Measurements from ENCODE around the gene TAAR5.
"Not testable (repeated sequence)": the region's sequence is repeated elsewhere in the genome, so short reads cannot be mapped to it uniquely, and the experiment has no call there.

The TAAR5 gene

GRCh38 chr6:132569170-132569569 is 20.4 kb downstream of the TAAR5 start:
- no peak for DNase-seq

GRCh38 chr6:132568611-132569010 is 20.9 kb downstream of the TAAR5 start:
- DNase-seq = no peak

- no peak for DNase-seq
These were observed 22.0 kb downstream of the TAAR5 start for GRCh38 chr6:132567566-132567965.

- no peak for DNase-seq
These were observed 23.1 kb downstream of the TAAR5 start for GRCh38 chr6:132566404-132566803.

GRCh38 chr6:132560087-132560486 is 29.5 kb downstream of the TAAR5 start:
- DNase-seq = not testable (repeated sequence)

GRCh38 chr6:132552372-132552771 is 37.2 kb downstream of the TAAR5 start, which contains the start of gene TAAR8:
TSS of gene TAAR8 (plus strand) at chr6:132552672. CDS start at chr6:132552693, 21 bp downstream.
- no peak for DNase-seq

- no peak for DNase-seq
These were observed 38.3 kb downstream of the TAAR5 start for GRCh38 chr6:132551214-132551613.

GRCh38 chr6:132548746-132549463 is 40.6 kb downstream of the TAAR5 start:
- DNase-seq = no peak

GRCh38 chr6:132544826-132545225 is 44.7 kb downstream of the TAAR5 start:
- DNase-seq = no peak
